OCI-M1 (cell line): ENCODE results near the gene PLXND1.

Experiments
- DNase-seq: peaks from one replicate; lab custom pipeline; 2025; lab: John Stamatoyannopoulos, UW

Gene PLXND1

DNA sequence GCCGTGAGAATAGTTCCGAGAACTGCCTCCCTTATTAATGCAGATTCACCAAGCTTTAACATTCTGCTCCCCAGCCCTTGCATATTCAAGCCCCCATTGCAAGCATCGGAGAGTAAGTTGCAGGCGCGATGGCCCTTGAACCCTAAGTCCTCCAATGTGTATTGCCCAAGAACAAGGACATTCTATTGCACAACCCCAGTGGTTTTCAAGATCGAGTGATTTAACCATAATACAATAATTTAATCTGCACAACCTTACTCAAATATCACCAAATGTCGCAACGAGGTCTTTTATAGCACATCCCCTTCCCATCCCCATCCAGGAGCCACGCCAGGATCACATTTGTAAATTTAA, 21.7 kb upstream of the PLXND1 start:
- DNase-seq, result no peak

DNA sequence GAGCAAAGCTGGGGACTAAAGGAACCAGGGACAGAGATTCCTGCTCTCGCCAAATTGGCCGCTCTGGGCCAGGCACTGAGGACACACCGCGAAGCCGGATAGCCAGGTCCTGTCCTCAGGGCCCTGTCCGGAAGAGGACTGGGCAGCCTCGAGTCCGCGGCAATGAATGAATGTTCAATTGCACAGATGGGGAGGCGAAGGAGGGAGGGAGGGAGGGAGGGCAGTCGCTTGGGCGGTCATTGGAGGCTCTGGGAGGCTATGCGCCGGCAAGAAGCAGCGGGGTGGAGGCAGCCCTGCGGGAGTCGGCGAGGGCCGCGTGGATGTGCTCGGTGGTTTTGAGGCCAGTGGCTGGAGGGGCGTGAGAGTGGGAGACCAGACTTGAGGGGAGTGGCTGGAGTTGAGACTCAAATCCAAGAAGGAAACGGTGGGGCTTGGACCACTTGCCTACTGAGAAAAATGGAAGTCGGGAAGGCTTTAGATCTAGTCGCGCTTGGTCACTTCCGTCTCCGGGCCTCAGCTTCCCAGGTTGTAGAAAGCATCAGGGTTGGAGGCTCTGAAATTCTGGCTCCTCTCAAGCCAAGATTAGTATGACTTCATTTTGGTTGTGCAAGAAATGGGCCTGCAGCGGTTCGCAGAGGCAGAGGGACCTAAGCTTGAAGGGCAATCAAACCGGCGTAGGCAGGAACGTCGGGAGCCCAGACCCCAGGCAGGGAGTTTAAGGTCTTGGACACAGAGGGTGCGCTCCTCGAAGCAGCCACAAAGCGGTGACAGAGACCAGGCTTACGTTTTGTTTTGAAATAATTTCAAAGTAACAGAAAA, 21.1 kb upstream of the PLXND1 start:
- DNase-seq, result peak; percentile 91

DNA sequence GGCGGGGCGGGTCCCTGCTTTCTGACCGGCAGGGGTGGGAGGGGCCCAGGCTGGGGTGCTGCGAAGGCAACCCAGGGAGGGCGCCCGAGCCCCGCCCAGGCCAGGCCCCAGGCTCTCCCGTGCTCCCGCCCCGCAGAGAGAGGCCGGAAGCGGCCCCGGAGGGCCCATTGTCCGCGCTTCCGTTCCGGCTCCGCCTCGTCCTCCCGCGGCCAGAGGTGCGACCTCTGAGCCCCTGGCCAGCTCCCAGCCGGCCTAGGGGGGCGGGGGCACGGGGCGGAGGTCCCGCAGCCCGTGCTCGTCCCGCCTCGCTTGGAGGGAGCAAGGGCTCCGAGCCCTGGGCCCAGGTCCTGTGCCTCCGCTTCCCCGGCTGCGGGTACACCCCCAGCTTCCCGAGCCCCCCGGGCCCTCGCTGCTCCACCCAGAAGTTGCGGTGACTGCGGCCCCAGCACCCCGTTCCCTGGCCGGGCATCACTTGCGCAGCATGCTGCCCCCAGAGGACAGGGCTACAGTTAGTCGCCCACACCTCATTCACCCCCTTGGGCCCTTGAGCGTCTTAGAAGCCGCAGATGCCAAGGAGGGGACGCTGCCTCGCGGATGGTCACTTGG, 20.4 kb upstream of the PLXND1 start:
- peak; percentile 92 for DNase-seq

DNA sequence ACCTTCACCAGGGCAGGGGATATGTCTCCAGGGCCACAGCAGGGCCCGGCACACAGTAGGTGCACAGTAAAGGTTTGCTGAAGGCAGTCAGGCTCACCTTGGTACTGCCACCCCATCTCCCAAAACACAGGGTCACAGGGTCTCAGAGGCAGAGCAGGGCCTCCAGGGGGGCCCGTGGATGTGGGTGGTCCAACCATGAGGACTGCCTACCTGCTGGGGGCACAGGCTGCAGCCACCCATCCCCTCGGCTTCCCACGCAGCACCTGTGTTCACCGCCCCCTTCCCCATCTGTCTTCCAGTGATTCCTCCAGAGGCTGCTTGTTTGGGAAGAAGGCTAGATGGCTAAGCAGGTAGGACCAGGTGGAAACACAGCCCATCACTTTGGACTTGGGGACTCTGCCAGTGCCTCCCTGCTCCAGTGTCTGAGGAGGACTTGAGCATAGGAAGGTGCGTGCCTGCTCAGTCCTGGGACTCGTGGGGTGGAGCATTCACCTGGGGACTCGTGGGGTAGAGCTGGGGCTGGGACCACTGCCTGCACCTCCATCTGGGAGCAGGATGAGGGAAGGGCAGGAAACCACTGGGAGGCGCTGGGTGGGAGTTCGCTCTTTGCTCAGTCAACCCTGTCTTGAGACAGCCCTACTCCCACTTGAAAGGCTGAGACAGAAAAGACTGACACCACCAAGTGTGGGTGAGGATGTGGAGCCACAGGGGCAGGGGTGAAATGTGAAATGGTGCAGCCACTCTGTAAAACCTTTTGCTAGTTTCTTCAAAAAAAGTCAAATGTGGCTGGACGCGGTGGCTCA, 18.8 kb upstream of the PLXND1 start:
- no peak for DNase-seq

DNA sequence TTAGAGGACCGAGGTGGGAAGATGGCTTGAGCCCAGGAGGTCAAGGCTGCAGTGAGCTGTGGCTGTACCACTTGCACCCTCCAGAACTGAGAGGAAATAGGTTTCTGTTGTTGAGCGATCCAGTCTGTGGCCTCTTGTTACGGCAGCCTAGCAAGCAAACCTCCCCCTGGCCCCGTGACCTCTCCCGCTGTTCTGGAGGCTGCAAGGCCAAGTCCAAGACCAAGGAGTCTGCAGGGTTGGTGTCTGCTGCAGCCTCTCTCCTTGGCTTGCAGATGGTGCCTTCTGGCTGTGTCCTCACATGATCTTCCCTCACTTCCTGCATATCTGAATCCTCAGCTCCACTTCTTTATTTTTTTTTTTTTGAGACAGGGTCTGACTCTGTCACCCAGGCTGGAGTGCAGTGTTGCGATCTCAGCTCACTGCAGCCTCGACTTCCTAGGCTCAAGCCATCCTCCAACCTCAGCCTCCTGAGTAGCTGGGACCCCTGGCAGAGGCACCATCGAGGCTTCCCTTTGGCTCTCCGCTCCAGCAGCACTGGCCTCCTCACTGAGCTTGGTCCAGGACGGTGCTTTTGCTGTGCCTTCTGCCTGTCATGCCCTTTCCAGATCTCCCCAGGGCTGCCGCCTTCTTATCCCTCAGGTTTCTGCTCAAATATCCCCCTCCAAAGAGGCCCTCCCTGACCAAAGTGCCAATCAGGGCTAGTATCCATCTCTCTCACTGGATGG, 18.0 kb upstream of the PLXND1 start:
- DNase-seq, result no peak

DNA sequence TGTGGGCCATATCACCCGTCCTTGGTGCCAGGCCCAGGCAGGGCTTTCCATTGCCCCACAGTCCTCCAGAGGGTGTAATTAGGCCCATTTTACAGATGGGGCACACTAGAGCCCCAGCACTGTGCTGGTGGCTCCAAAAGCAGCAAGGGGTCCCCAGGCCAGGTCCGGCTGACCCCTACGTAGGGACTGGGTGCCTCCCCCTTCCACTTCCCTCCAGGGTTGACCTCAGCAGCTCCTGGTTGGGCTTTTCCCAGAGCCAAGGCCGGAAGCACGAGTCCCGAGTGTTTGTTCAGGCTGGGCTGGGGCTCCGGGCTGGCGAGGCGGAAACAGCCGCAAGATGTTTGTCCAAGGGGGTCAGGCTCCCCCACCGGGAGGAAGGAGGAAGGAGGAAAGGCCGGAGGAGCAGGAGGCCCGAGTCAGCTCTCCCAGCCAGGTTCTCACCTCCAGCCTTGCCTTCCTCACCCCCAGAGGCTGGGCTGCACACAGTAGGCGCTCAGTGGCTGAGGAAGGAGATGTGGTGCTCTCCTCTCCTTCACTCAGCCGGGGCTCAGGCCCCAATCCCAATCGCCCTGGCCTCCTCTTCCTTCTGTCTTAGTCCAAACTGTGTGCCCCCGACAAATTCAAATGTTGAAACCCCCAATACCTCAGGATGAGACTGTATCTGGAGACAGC, 17.1 kb upstream of the PLXND1 start:
- DNase-seq, result no peak

DNA sequence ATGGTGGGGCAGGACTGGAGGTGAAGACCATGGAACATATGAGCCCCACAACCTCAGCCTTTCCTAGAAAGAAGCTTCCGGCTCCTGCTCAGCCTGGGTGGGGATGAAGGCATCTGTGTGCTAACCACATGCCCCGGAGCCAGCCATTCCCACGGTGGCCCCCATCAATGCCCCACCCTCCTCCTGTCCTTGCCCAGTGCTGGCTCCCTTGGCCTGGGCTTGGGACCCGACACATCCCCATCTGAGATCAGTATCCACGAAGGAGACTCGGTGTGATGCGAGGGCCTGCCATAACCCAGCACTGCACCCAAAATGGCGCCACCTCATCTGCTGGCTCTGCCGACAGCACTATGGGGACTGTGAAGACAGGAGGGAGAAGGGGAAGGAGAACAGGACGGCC, 16.5 kb upstream of the PLXND1 start:
- no peak for DNase-seq

DNA sequence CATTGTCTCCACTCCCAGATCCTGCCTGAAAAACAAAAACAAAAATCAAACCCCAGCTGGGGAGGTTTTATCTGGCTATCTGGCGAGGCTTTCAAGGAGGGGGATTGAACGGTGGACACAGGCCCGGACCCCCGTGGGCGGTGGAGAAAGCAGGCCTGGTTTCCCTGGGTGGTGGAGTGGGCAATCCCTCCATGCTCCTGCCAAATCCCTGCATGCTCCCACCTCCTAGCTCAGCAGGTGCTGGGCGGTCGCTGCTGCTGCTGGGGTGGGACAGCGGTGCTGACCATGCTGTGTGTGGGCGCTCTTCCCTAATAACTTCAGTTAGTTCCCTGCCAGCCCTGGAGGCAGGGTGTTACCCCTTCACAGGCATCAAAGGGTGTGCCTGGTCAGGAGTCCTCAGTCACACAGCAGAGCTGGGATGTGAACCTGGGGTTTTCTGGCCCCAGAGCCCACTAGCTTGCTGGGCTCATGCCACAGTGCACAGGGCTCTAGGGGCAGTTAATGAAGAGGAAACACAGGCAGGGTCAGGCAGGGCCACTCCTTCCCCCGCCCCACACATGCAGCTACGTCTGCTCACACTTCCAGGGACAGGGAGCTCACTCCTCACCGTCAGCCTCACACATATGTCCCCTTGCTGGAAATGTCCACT, 15.9 kb upstream of the PLXND1 start:
- no peak for DNase-seq

DNA sequence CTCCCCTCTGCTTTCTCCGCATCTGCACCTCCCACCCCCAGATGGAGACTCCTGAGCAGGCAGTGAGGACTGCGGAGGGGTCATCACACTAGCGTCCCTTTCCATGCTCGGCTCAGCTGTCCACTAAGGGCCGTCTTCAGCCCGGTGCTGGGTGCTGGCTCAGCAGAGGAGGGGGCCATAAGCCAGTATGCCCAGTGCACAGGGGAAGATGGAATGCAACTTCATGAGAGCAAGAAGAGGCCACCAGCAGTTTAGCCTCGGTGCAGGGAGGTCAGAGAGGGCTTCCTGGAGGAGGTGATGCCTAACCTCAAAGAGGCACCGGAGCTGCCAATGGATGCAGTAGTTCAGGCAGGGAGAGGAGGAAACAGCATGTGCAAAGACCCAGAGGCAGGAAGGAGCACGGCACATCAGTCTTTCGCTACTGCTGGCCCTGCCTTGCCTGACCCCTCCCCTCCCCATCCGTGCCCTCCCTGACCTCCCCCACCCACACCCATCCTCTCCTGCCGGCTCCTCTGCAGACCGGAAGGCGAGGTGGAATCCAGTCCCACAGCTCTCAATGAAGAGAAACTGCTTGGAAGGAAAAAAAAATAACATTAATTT, 15.2 kb upstream of the PLXND1 start:
- no peak for DNase-seq

DNA sequence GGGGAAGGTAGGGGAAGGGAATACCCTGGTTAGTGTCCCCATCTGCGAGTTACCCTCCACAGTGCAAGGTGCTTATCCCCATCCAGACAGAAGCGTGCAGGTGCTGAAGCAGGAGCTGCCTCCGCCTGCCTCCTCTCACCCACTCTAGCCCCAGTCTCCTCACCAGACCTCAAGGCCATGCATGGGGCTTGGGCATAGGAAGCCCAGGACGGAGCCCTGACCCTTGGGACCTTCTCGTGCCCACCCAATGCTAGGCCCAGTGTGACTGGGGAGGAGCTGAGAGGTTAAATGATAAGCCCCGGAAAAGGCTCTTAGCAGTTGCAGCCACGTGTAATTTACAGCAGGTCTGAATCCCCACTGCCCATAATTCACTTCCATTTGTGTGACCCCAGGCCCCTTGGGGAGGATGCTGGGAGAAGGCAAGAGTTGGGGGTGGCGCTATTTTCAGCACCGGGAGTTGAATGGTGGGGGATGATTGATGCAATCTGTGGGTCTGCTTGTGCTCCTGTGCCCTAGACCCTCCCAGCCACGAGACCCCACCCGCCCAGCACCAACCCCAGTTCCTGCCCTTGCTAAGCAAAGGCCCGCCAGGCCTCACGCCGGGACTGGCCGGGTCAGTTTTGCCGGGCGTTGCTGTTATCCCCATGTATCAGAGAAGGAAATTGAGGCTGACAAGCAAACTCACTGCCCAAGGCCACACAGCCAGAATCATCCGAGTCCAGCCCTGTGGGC, 14.5 kb upstream of the PLXND1 start:
- no peak for DNase-seq

DNA sequence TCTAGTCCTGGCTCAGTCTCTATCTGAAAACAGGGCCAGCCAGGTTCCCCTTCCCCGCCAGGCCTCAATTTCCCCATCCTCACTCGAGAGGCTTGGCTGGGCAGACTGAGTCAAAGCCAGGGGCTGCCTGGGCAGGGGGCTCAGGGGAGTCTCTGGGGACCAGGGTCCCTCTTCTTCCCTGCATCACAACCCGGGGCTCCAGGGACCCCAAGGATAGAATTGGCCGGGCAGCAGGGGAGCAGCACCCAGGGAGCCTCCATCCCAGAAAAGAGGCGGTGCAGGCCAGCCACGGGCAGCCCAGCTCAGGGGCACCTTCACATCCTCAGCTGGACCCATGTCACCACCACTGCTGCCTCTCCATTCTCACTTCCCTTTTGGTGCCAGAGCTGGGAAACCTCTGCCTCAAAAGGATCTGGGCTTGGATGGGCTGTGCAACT, 13.3 kb upstream of the PLXND1 start:
- no peak for DNase-seq

DNA sequence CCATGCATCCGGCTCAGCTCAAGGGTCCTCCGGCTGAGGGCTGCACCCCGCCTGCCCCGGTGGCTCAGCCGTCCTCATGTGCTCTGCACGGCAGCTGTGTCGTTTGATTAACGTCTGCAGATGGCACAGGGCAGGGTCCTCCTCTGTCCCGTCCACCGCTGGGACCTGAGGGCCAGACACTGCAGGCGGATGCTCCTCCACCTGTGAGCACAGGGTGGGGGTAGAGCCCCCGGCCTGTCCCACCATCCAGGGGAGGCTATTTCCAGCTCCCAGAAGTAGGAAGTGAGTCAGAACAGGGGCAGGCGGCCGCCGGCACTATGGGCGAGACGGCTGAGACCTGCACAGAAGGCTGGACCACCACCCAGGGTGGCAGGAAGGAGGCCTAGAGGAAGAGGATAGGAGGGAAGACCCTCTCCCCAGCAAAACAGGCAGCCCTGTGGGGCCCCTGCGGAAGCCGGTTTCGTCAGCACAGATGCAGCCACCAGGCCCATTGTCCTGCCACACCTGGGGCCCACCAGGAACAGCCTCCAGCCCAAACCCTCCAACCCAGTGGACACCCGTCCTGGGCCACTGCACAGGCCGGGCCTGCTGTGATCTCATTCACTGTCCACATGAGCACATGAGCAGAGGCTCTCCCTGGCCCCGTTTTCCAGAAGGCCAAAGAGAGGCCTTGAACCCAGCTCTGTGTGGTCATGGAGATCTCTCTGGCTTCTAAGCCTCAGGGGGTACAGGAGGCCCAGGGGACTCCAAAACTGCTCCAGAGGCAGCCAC, 12.6 kb upstream of the PLXND1 start:
- DNase-seq, result no peak

DNA sequence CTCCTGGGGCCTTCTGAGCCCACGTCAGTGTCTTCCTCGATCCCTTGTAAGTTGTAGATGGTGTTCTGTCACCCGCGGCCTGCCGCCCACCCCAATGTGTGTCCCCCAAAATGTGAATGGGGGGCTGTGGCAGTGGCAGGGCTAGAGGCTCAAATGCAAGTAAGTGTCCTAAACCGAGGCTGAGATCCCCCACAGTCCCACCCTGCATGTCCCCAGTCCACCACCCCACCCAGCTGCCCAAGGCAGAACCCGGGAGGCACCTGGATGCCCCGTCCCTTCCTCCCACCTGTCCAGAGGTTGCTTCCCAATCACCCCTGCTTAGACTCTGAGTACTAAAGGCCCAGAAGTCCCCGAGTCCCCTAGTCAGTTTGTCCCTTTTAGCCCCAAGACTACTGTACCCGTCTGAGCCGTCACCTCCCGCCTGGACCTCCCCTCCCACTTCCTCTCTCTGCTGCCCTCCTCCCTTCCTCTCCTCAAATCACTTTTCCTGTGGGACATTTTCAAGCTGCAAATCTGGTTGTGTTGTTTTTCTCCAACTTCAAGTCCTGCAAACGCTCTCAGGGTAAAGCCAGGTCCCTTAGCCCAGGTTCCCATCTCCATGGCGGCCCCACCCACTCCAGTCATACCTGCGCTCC, 11.8 kb upstream of the PLXND1 start:
- DNase-seq, result no peak

DNA sequence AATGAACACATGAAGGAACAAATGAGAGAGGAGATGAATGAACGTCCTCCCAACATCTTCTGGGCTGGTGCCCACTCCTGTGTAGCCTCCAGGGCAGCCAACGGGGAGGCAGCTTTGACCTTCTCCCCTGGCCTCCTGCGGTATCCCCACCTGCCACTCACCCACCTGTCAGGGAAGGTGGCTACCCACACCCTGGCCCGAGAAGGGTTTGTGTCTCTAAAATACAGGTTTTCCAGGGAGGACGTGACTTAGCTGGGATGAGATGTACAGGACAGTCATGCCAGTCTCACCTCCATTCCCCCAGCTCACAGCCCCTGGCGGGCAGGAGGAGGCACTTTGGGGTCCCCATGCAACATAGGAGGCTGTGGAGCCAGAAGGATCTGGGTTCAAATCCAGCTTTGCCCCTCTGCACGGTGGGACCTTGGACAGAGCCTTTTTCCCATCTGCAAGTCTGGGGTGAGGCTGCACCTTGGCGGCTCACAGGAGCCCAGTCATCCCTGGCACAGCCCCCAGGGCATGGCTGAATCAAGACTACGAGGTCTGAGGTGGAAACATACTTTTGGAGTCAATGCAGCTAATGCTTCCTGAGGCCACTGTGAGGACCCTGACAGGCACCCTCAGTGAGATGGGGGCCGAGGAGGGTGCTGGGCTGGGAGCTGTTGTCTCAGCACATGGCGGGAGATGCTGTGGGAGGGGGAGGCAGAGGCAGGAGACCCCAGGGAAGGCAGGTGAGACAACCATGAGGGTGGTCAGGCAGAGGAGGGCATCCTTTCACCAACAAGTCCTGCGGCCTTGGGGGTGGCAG, 11.1 kb upstream of the PLXND1 start:
- DNase-seq, result no peak

DNA sequence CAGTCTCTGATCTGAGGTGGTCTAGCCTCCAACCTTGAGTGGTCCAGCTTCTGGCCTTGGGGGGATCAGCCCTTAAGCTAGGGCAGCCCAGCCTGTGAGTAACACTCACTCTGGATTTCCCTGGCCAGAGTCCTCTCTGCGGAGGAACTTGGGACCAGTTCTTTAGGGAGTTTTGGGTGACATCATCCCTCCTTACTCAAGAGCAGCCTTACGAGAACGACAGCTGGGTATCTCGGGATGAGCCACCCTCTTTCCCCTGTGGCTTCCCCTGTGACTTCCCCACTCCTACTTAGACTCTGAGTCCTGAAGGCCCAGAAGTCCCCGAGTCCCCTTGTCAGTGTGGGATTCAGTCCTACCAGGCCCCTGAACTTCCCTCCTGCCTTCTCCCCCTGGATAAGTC, 10.2 kb upstream of the PLXND1 start:
- DNase-seq, result no peak

DNA sequence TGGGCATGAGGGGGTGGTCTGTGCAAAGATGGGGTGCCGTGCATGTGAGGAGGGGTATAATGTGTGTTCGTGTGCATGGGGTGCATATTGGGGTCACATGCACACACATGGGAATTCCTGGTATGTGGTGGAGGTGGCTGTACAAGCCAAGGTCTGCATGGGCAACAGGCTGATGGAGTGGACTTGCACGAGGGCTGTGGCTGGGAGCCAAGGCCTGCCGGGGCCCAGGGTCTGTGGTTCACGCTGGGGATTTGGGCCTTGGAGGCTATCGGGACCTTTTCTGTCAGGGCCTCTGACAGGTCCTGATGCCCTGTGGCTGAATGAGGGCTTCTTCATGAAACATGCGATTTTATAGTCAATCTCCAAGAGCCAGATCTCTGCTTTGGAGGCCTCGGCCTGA, 9.8 kb upstream of the PLXND1 start:
- DNase-seq, result no peak

DNA sequence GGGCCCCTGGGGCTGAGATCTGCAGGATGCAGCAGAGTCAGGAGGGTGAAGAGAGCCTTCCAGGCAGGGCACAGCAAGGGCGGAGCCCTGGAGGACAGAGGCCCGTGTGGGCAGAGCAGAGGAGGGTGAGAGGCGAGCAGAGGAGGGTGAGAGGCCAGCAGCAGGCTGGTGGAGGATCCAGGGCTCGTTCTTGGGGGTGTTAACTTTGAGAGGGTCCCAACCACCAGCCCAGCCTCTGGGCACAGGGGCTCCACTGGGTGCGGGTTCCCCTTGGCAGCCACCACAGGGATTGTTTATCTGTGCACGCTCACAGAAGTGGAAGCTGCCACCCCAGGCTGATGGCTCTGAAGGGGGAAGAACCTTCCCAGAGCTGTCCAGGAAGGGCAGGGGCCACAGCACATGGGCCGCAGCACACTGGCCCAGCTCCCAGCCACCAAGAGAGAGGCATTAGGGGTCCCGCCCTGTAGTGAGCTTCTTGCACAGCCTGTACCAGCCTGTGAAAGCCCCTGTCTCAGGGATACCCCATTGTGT, 9.3 kb upstream of the PLXND1 start:
- no peak for DNase-seq

DNA sequence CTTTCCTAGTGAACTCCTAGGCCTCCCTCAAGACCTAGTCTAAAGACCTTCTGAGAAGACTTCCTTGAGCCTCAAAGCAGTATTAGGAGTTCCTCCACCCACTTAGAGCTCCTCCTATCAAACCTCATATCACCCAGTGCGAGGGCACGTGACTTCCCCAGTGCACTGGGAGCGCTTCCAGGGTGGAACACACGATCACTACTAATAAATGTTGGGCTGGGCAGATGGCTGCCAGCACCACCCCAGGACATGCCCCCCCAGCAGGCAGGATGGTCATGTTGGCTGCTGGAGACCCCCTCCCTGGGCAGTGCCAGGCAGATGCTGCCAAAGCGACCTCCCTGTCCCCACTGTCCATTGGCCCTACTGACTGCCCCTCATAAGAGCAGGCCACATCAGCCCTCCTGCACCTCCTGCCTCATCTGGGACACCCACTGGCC, 8.5 kb upstream of the PLXND1 start:
- DNase-seq, result peak; percentile 73
